ENCODE results near the gene NOD1.
"Not testable (repeated sequence)": the region's sequence is repeated elsewhere in the genome, so short reads cannot be mapped to it uniquely, and the experiment has no call there.

NOD1 gene

GRCh38 chr7:30503274-30504212, 25.0 kb upstream of the NOD1 start:
- no peak for DNase-seq

- no peak for DNase-seq
These were observed 24.1 kb upstream of the NOD1 start for GRCh38 chr7:30502470-30503251.

GRCh38 chr7:30501264-30501663, 22.7 kb upstream of the NOD1 start:
- DNase-seq = no peak

- no peak for DNase-seq
These were observed 14.6 kb upstream of the NOD1 start for GRCh38 chr7:30493228-30493627.

- DNase-seq = no peak
These were observed 12.8 kb upstream of the NOD1 start for GRCh38 chr7:30491417-30491816.

GRCh38 chr7:30487371-30487770, 8.8 kb upstream of the NOD1 start:
- DNase-seq = no peak

- DNase-seq = no peak
These were observed 7.1 kb upstream of the NOD1 start for GRCh38 chr7:30485667-30486066.

- DNase-seq = not testable (repeated sequence)
These were observed 2.8 kb upstream of the NOD1 start for GRCh38 chr7:30481416-30481815.

- no peak for DNase-seq
These were observed 877 bp upstream of the NOD1 start for GRCh38 chr7:30479202-30480120.

- DNase-seq = peak; percentile 52
These were observed 2.0 kb downstream of the NOD1 start for GRCh38 chr7:30476459-30477145.

GRCh38 chr7:30475580-30475979, 3.0 kb downstream of the NOD1 start:
- DNase-seq = no peak

GRCh38 chr7:30474893-30475292, 3.7 kb downstream of the NOD1 start:
- DNase-seq = peak; percentile 87

- no peak for DNase-seq
These were observed 4.1 kb downstream of the NOD1 start for GRCh38 chr7:30474485-30474884.

- no peak for DNase-seq
These were observed 4.7 kb downstream of the NOD1 start for GRCh38 chr7:30473903-30474302.

- peak; percentile 86 for DNase-seq
These were observed 5.5 kb downstream of the NOD1 start for GRCh38 chr7:30472784-30473775.

GRCh38 chr7:30472081-30472783, 6.4 kb downstream of the NOD1 start:
- no peak for DNase-seq

- no peak for DNase-seq
These were observed 7.4 kb downstream of the NOD1 start for GRCh38 chr7:30471205-30471604.

- peak; percentile 64 for DNase-seq
These were observed 7.8 kb downstream of the NOD1 start for GRCh38 chr7:30470771-30471170.

- DNase-seq = no peak
These were observed 8.3 kb downstream of the NOD1 start for GRCh38 chr7:30470163-30470770.

GRCh38 chr7:30469303-30469702, 9.3 kb downstream of the NOD1 start:
- peak; percentile 99 for DNase-seq
